HG03139 (cell line): ENCODE results near the gene GJD3.

Experiments
- ATAC-seq: cut with Tn5 transposase; IDR thresholded peaks from one replicate; pipeline ENCODE4 v1.9.1; 2021; ENCODE audit not compliant: unreplicated experiment

GJD3 gene

GRCh38 chr17:40352779-40353394, 11.7 kb downstream of the GJD3 start:
- no peak for ATAC-seq

- ATAC-seq: no peak
Measured at GRCh38 chr17:40352237-40352778, 12.2 kb downstream of the GJD3 start.

GRCh38 chr17:40351359-40352236, 12.9 kb downstream of the GJD3 start:
- ATAC-seq: no peak

GRCh38 chr17:40350689-40351358, 13.7 kb downstream of the GJD3 start:
- no peak for ATAC-seq

DNA sequence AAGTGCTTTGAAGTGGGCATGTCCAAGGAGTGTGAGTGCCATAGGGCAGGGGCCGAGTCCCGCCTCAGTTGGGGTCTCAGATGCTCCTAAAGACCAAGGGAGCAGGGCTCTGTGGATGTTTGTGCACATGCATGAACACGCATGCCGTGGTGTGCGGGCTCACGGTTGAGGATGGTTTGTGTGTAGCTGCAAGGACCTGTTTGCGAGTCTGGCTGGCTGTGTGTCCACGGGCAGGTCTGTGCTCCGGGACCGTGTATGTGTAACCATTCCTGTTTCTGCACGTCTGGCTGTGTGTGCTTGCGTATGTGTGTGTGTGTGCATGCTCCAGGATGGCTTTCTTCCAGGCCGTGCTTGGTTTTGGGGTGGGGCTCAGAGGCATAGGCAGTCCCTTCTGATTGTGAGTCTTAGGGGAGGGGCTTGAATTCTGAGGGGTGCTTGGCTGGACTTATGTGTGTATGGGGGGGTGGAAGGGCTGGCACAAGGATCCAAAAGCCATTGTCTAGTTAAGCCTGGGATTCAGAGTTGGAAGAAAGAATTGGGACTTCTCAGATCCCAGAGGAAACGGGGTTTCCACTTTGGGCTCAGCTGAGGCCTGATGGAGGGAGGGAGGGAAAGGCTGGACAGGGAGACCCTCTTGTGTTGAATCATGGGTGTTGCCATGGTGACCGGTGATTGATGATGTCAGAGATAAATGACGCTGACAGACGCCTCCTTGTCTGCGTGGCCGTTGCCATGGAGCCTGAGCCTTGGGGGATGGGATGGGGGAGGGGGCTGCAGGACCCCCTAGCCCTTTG, 14.4 kb downstream of the GJD3 start:
- ATAC-seq: no peak

- no peak for ATAC-seq
Measured at GRCh38 chr17:40349477-40349894, 15.1 kb downstream of the GJD3 start.

DNA sequence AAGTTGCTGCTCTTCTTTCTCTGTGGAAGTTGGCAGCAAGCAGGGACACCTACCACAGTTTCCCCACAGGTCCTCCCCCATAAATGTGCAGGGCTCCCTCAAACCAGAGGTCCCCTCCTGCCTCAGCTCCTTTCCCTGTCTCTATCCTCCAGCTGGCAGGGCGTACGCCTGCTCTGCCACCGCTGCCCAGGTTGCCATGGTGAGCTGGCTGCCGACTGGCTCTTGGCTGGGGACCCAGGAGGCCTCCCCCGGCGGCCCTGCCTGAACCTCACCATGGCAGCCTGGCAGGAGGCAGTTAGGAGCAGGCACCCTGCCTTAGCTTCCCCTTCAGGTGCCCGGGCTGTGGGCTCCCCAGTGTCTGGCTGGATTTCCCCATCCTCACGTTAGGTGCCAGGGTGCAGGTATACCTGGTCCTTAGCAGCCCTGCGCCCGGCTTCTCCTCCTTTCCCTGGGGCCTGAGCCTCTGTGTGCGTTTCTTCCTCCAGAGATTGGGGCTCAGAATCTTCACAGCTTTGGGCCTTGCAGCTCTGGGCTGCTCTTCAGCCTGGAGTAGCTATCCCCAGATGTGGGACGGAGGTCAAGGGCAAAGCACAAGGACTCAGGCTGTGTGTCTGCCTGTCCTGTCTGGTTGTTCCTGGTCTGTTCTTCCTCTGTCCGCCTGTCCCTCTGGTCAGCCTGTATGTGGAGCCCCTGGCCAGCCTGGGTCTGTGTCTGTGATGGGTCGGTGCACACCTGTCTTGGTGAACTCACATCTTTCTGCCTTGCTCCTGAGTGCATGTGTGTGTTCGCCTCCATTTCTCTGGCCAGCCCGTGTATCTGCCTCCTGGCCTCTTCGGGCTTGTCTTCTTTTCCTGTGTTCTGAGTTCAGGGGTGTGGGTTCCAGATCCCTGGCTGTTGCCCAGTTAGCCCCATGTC, 15.7 kb downstream of the GJD3 start:
- no peak for ATAC-seq

GRCh38 chr17:40348136-40348504, 16.4 kb downstream of the GJD3 start:
- ATAC-seq: no peak

DNA sequence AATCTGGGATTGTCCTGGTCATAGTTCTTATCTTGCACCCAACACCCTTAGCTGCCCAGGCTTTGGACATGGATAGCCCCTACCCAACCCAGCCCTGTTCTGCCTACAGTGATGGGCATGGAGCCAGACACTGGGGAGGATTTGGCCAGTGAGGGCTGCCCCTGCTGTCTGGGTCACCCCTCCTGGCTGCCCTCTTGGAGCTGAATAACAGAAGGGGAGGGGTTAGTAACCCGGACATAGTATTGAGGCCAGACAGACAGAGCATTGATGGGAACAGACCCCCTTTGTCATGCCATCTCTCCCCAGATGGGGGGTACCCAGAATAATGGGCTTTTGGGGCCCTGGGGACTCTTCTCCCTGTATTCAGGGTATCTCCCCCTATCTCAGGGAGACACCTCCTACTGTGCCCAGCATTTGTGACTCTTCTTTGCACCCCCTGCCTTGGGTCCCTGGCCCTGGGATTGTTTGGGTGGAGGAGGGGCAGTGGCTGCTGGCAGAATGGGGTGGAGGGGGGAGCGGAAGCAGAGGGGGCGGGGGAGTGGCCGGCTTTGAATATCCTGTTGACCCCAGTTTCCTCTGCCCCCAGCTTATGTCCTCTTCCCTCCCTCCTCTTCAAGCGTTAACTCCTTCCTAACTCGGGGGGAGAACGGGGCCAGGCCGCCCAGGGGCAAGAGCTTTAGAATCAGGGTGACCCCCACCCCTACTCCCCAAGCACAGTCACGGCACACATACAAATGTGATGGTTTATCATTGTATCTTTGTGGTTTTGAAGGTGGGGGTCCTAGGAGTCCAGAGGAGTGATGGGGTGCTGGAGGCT, 17.0 kb downstream of the GJD3 start:
- ATAC-seq: no peak

GRCh38 chr17:40346765-40347158, 17.8 kb downstream of the GJD3 start:
- no peak for ATAC-seq

- ATAC-seq: no peak
Measured at GRCh38 chr17:40345994-40346764, 18.4 kb downstream of the GJD3 start.

- ATAC-seq: no peak
Measured at GRCh38 chr17:40345161-40345993, 19.2 kb downstream of the GJD3 start.

DNA sequence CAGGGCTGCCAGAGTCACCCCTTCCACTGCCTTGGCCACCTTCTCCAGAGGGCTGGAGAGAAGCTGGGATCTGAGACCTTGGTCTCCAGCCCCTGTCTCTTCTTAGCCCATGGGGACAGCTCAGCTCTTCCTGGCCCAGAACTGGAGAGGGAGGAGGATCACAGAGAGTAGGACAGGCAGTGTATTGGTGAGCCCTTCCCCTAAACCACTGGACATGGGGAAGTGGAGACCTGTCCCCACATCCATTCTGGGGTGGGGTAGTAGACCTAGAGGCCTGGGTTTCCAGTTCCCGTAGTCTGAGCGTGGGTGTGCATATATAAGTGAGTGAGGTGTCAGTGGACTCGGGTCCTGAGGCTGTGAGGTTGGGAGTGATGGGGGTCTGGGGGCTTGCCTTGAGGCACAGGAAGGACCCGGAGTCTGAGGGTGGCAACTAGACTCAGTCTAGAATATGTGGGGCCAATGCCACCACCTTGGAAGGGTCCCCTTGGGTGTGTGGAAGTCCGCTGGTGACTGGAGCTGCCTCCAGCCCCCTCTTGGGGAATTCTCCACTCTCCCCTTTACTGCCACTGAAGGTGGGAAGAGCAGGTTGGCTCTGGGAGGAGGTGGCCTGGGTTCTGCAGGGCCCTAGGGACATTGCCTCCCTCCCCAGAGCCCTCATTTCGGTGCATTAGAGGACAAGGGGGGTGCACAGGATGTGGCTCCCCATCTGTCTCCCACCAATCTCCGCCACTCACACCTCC, 19.9 kb downstream of the GJD3 start:
- ATAC-seq: no peak

GRCh38 chr17:40343219-40344119, 21.1 kb downstream of the GJD3 start:
- no peak for ATAC-seq

DNA sequence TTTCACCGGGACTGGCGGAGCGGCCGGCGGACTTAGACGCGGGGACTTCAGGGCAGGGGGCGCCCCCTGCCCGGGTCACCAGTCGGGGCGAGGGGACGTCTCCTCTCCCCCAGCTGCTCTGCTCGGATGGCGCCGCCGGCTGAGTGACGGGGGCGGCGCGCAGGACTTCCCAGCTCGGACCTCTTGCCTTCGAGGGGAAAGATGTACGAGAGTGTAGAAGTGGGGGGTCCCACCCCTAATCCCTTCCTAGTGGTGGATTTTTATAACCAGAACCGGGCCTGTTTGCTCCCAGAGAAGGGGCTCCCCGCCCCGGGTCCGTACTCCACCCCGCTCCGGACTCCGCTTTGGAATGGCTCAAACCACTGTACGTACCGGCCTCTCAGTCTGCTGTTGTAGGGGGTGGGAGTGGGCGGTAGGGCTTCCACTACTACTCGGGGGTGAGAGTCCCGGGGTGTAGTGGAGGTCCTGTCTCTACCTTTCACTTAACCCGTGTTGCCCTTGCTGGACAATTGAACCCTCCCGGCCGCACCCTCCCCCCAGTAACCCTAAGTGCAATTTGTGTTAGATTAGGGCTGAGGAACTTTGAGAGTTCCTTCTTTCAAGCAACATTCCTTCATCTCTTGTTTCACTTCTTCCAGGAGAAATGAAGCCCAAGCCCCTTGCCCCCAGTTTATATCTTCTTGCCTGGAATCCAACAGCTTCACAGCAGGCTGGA, 21.9 kb downstream of the GJD3 start:
- ATAC-seq: no peak
